Measurements from ENCODE around the gene ANKRD6.

- TF ChIP-seq CTCF (IDR thresholded peaks at IDR 0.05) (no peak), POLR2A (IDR thresholded peaks at IDR 0.05) (no peak)
Observed at GRCh38 chr6:89464295-89464694, 31.3 kb downstream of the ANKRD6 start.

Measured in right lobe of liver (tissue), 4 donors.